Measurements from ENCODE around the gene AP2A1.

AP2A1 gene

DNA sequence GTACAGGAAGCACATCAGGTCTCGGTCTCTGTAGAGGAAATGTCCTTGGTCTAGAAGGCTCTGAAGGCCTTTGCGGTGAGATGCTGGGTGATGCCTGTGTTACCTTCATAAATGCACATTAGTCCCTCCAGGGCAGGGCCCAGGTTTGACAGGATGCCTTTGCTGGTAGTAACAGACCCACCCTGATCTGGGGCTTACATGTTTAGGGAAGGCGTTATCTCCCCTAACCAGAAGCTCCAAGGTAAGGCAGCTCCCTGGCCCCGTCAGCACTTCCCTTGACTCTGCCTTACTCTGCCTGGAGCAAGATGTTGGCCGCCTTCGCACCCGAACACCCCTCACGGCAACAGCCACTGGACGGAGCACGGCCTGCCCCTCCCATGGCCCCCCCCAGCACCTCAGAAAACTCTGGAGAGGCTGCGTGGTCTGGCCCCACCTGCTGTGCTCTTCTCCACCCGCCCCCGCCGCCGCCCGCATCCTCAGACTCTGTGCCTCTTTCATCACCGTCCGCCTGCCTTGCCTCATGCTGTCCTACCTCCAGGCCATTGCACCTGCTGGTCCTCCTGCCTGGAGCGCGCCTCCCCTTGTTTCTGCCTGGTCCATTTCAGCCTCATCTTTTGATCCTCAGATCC, 9.1 kb downstream of the AP2A1 start:
- Histone ChIP-seq H3K4me1 (ENCODE audit: control insufficient read depth in 1 of 2, insufficient read depth in 2 of 2, low read length in 2 of 2) (peaks cover 3 to 9% of the 10 kb centered on the region in 2 donors), H3K9ac (ENCODE audit: low read depth in 1 of 2, low read length in 2 of 2) (no peak overlapping the region), H3K36me3 (ENCODE audit: control insufficient read depth in 1 of 2, insufficient read depth in 2 of 2, low read length in 2 of 2) (peaks cover 3 to 9% of the 10 kb centered on the region in 2 donors), H3K27me3 (ENCODE audit: control insufficient read depth in 1 of 2, insufficient read depth in 2 of 2, low read length in 2 of 2) (no peaks in the 10 kb centered on the region), H3K9me3 (ENCODE audit: control insufficient read depth in 1 of 2, low read length in 2 of 2) (no peaks in the 10 kb centered on the region), H3K4me3 (ENCODE audit: low read depth in 1 of 2, low read length in 2 of 2) (no peak overlapping the region), H3K27ac (ENCODE audit: low read depth, low read length) (no peak overlapping the region)

DNA sequence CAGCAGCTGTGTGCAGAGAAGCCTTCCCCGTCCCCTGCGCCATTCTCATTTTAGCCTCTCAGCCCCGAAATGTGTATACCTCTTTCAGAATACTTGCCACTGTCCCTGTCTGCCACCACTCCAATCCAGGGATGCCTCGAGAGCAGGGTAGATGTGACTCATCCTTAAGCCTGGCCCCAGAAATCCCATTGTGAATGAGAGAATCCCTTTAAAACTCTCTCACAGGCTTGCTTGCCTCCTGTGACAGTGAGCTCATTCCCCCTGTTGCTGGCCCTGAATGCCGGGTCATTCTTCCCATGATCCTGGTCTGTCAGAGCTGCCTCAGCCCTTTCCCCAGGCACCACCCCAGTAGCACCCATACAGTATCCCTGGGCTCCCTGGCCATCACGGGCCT, 9.6 kb downstream of the AP2A1 start:
- Histone ChIP-seq H3K9me3 (ENCODE audit: control insufficient read depth in 1 of 2, low read length in 2 of 2) (no peaks in the 10 kb centered on the region), H3K4me1 (ENCODE audit: control insufficient read depth in 1 of 2, insufficient read depth in 2 of 2, low read length in 2 of 2) (peaks cover 3 to 9% of the 10 kb centered on the region in 2 donors), H3K9ac (ENCODE audit: low read depth in 1 of 2, low read length in 2 of 2) (no peak overlapping the region), H3K36me3 (ENCODE audit: control insufficient read depth in 1 of 2, insufficient read depth in 2 of 2, low read length in 2 of 2) (peaks cover 3 to 9% of the 10 kb centered on the region in 2 donors), H3K27ac (ENCODE audit: low read depth, low read length) (no peak overlapping the region), H3K27me3 (ENCODE audit: control insufficient read depth in 1 of 2, insufficient read depth in 2 of 2, low read length in 2 of 2) (no peaks in the 10 kb centered on the region), H3K4me3 (ENCODE audit: low read depth in 1 of 2, low read length in 2 of 2) (no peak overlapping the region)

DNA sequence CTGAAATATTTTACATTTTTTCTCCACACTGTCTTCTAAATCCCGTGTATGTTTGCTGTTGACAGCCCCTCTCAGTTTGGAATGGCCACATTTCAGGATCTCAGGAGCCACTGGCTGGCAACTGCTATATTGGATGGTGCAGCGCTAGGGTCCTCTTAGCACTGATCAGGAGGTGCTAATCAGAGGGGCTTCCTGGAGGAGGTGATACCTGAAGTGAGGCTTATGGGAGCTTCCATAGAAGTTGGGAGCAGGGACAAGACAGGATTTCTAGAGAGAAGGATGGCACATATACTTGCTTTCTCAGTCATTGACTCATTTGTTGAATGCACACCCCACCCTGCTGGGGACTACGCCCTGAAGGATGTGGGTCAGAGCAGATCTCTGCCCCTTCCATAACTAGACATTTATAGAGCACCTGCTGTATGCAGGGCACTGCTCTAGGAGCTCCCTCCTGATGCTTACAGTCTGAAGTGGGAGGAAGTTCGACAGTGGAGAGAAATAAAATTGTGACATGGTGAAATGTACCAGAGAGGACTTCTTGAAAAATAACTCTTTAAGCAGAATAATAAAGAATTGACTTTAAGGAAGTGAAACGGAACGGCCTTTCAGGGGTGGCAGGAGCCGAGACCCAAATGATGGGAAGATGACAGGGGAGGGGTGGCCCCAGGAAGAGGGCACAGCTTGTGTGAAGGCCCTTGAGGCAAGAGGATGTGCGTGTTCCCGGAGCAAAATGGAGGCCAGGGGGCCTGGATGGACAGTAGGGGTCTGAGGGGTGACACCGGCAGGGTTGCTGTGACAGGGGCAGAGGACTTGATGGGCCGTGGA, 13.1 kb downstream of the AP2A1 start:
- Histone ChIP-seq H3K4me1 (ENCODE audit: control insufficient read depth in 1 of 2, insufficient read depth in 2 of 2, low read length in 2 of 2) (no peaks in the 10 kb centered on the region), H3K27ac (ENCODE audit: low read depth, low read length) (no peak overlapping the region), H3K9me3 (ENCODE audit: control insufficient read depth in 1 of 2, low read length in 2 of 2) (no peaks in the 10 kb centered on the region), H3K4me3 (ENCODE audit: low read depth in 1 of 2, low read length in 2 of 2) (no peak overlapping the region), H3K36me3 (ENCODE audit: control insufficient read depth in 1 of 2, insufficient read depth in 2 of 2, low read length in 2 of 2) (peaks cover 11 to 26% of the 10 kb centered on the region in 2 donors), H3K9ac (ENCODE audit: low read depth in 1 of 2, low read length in 2 of 2) (no peak overlapping the region), H3K27me3 (ENCODE audit: control insufficient read depth in 1 of 2, insufficient read depth in 2 of 2, low read length in 2 of 2) (no peaks in the 10 kb centered on the region)

DNA sequence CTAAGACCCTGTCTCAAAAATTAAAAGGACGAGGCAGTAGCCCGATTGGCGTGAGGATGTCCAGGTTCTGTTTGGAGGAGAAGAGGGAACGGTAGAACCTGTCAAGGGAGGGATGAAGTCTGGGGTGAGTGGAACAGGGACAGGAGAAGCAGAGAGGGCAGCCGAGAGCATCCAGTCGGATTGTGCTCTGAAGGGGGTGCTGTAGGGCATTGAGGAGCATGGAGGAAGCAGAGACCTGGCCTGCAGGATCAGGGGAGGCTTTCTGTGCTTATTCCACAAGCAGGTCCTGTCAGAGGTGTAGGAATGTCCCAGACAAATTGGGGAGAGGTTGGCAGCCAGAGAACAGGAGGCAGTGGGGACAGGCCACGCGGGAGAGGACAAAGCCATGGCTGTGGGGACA, 14.1 kb downstream of the AP2A1 start:
- peaks cover 11 to 27% of the 10 kb centered on the region in 2 donors for H3K36me3 ChIP-seq (ENCODE audit: control insufficient read depth in 1 of 2, insufficient read depth in 2 of 2, low read length in 2 of 2)
- H3K9me3 ChIP-seq (ENCODE audit: control insufficient read depth in 1 of 2, low read length in 2 of 2): no peaks in the 10 kb centered on the region
- no peak overlapping the region for H3K9ac ChIP-seq (ENCODE audit: low read depth in 1 of 2, low read length in 2 of 2)
- H3K4me1 ChIP-seq (ENCODE audit: control insufficient read depth in 1 of 2, insufficient read depth in 2 of 2, low read length in 2 of 2): no peaks in the 10 kb centered on the region
- no peaks in the 10 kb centered on the region for H3K27me3 ChIP-seq (ENCODE audit: control insufficient read depth in 1 of 2, insufficient read depth in 2 of 2, low read length in 2 of 2)
- H3K4me3 ChIP-seq (ENCODE audit: low read depth in 1 of 2, low read length in 2 of 2): no peak overlapping the region
- no peak overlapping the region for H3K27ac ChIP-seq (ENCODE audit: low read depth, low read length)

DNA sequence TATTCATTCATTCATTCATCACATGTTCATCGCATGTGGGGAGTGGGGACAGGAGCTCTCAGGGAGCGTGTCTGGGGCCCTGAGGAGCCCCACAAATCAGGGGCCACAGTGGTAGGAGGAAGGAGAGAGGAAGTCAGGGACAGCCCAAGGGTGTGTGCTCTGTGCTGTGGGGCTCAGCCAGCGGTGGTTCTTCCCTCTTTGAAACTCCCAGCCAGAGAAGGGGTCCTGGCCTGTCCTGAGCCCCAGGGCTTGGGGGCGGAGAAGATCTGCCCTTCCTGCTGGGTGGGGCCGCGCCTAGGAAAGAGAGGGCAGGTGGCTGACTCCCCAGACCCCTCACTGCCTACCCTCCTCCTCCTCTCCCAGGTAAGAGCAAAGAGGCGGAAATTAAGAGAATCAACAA, 14.6 kb downstream of the AP2A1 start:
- H3K27me3 ChIP-seq (ENCODE audit: control insufficient read depth in 1 of 2, insufficient read depth in 2 of 2, low read length in 2 of 2): no peaks in the 10 kb centered on the region
- peaks cover 0 to 2% of the 10 kb centered on the region in 2 donors for H3K4me1 ChIP-seq (ENCODE audit: control insufficient read depth in 1 of 2, insufficient read depth in 2 of 2, low read length in 2 of 2)
- peaks cover 11 to 26% of the 10 kb centered on the region in 2 donors for H3K36me3 ChIP-seq (ENCODE audit: control insufficient read depth in 1 of 2, insufficient read depth in 2 of 2, low read length in 2 of 2)
- H3K27ac ChIP-seq (ENCODE audit: low read depth, low read length): no peak overlapping the region
- no peak overlapping the region for H3K9ac ChIP-seq (ENCODE audit: low read depth in 1 of 2, low read length in 2 of 2)
- H3K9me3 ChIP-seq (ENCODE audit: control insufficient read depth in 1 of 2, low read length in 2 of 2): no peaks in the 10 kb centered on the region
- H3K4me3 ChIP-seq (ENCODE audit: low read depth in 1 of 2, low read length in 2 of 2): no peak overlapping the region

DNA sequence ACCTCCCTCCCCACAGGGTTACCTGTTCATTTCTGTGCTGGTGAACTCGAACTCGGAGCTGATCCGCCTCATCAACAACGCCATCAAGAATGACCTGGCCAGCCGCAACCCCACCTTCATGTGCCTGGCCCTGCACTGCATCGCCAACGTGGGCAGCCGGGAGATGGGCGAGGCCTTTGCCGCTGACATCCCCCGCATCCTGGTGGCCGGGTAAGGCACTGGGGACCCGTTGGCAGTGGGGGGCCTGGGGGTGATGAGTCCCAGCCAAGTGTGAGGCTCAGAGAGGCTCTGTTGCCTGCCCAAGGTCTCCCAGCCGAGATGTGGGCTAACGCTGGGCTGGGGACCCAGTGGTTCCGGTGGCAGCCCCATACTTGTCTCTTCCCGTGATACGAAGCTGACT, 15.7 kb downstream of the AP2A1 start:
- H3K9ac ChIP-seq (ENCODE audit: low read depth in 1 of 2, low read length in 2 of 2): no peak overlapping the region

DNA sequence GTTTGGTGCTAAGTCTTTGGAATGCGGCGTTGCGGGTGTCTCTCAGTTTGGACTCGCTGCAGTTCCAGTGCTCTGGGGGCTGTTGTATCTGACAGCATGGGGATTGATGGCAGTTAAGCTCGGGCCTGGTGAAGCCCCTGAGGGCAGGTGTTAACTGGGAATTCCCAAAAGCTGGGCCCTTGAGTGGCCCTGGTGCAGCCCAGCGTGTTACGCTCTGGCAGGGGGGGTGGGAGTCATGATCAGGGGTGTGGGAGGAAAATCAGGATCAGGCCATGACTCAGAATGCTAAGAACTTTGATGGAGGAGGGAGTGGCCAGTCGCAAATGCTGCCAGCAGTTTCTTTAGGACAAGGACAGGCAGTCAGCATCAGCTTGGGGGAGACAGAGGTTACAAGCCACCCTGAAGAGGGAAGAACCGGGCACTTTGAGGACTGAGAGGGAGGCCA, 19.6 kb downstream of the AP2A1 start:
- Histone ChIP-seq H3K4me3 (ENCODE audit: low read depth in 1 of 2, low read length in 2 of 2) (no peak overlapping the region), H3K27ac (ENCODE audit: low read depth, low read length) (no peak overlapping the region), H3K4me1 (ENCODE audit: control insufficient read depth in 1 of 2, insufficient read depth in 2 of 2, low read length in 2 of 2) (peaks cover 0 to 5% of the 10 kb centered on the region in 2 donors), H3K27me3 (ENCODE audit: control insufficient read depth in 1 of 2, insufficient read depth in 2 of 2, low read length in 2 of 2) (no peaks in the 10 kb centered on the region), H3K36me3 (ENCODE audit: control insufficient read depth in 1 of 2, insufficient read depth in 2 of 2, low read length in 2 of 2) (peaks cover 11 to 56% of the 10 kb centered on the region in 2 donors), H3K9ac (ENCODE audit: low read depth in 1 of 2, low read length in 2 of 2) (no peak overlapping the region), H3K9me3 (ENCODE audit: control insufficient read depth in 1 of 2, low read length in 2 of 2) (no peaks in the 10 kb centered on the region)

More for the DNA sequence above, 15.7 kb downstream of the AP2A1 start:
- no peak overlapping the region for H3K27ac ChIP-seq (ENCODE audit: low read depth, low read length)
- peaks cover 0 to 5% of the 10 kb centered on the region in 2 donors for H3K4me1 ChIP-seq (ENCODE audit: control insufficient read depth in 1 of 2, insufficient read depth in 2 of 2, low read length in 2 of 2)
- H3K4me3 ChIP-seq (ENCODE audit: low read depth in 1 of 2, low read length in 2 of 2): no peak overlapping the region
- H3K36me3 ChIP-seq (ENCODE audit: control insufficient read depth in 1 of 2, insufficient read depth in 2 of 2, low read length in 2 of 2): peaks cover 11 to 26% of the 10 kb centered on the region in 2 donors
- no peaks in the 10 kb centered on the region for H3K9me3 ChIP-seq (ENCODE audit: control insufficient read depth in 1 of 2, low read length in 2 of 2)
- H3K27me3 ChIP-seq (ENCODE audit: control insufficient read depth in 1 of 2, insufficient read depth in 2 of 2, low read length in 2 of 2): no peaks in the 10 kb centered on the region

DNA sequence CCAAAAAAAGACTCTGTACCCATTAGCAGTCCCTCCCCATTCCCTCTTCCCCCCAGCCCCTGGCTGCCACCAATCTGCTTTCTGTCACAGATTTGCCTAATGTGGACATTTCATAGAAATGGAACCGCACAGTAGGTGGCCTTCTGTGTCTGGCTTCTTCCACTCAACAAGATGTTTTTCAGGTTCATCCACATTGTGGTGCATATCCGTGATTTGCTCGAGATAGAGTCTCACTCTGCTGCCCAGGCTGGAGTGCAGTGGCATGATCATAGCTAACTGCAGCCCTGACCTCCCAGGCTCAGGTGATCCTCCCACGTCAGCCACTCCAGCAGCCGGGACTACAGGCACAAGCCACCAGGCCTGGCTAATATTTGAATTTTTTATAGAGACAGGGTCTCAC, 20.9 kb downstream of the AP2A1 start:
- H3K9ac ChIP-seq (ENCODE audit: low read depth in 1 of 2, low read length in 2 of 2): no peak overlapping the region
- no peak overlapping the region for H3K4me3 ChIP-seq (ENCODE audit: low read depth in 1 of 2, low read length in 2 of 2)
- H3K36me3 ChIP-seq (ENCODE audit: control insufficient read depth in 1 of 2, insufficient read depth in 2 of 2, low read length in 2 of 2): peaks cover 8 to 63% of the 10 kb centered on the region in 2 donors
- no peaks in the 10 kb centered on the region for H3K9me3 ChIP-seq (ENCODE audit: control insufficient read depth in 1 of 2, low read length in 2 of 2)
- no peaks in the 10 kb centered on the region for H3K27me3 ChIP-seq (ENCODE audit: control insufficient read depth in 1 of 2, insufficient read depth in 2 of 2, low read length in 2 of 2)
- H3K27ac ChIP-seq (ENCODE audit: low read depth, low read length): no peak overlapping the region
- peaks cover 0 to 5% of the 10 kb centered on the region in 2 donors for H3K4me1 ChIP-seq (ENCODE audit: control insufficient read depth in 1 of 2, insufficient read depth in 2 of 2, low read length in 2 of 2)

DNA sequence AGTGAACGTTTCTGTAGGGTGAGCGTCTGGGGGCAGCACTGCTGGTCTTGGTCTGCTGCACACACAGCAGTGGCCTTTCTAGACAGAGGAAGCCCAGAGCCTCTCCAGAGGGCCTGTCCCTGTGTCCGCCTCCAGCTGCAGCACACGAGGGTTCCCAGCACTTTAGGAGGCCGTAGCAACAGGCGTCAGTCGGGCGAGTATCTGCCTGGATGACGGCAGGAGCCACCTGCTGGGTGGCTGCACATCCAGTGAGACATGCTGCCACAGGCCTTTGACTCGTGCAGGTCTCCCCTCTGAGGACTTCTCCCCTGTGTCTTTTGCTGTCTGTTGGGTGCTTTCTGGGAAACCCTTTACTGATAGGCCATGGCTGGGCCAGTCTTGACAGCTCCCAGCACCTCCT, 22.1 kb downstream of the AP2A1 start:
- H3K27ac ChIP-seq (ENCODE audit: low read depth, low read length): no peak overlapping the region
- H3K36me3 ChIP-seq (ENCODE audit: control insufficient read depth in 1 of 2, insufficient read depth in 2 of 2, low read length in 2 of 2): peaks cover 9 to 62% of the 10 kb centered on the region in 2 donors
- no peak overlapping the region for H3K4me3 ChIP-seq (ENCODE audit: low read depth in 1 of 2, low read length in 2 of 2)
- peaks cover 0 to 5% of the 10 kb centered on the region in 2 donors for H3K4me1 ChIP-seq (ENCODE audit: control insufficient read depth in 1 of 2, insufficient read depth in 2 of 2, low read length in 2 of 2)
- no peak overlapping the region for H3K9ac ChIP-seq (ENCODE audit: low read depth in 1 of 2, low read length in 2 of 2)
- H3K27me3 ChIP-seq (ENCODE audit: control insufficient read depth in 1 of 2, insufficient read depth in 2 of 2, low read length in 2 of 2): no peaks in the 10 kb centered on the region
- H3K9me3 ChIP-seq (ENCODE audit: control insufficient read depth in 1 of 2, low read length in 2 of 2): no peaks in the 10 kb centered on the region

DNA sequence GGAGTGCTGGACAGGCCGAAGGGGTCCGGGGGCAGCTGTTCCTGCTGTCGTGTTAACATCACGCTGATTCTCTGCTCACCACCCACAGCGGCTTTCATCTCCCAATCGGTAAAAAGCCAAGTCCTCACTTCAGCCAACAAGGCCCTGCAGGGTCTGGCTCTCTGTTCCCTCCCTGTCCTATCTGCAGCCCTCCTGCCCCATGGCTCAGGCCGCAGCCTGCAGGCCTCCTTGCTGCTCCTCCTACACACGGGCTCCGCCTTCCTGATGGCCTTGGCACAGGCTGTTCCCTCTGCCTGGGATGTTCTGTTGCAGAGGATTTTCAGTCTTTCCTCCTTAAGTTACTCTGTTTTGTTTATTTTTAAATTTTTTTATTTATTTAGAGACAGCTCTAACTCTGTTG, 24.1 kb downstream of the AP2A1 start:
- Histone ChIP-seq H3K36me3 (ENCODE audit: control insufficient read depth in 1 of 2, insufficient read depth in 2 of 2, low read length in 2 of 2) (peaks cover 14 to 68% of the 10 kb centered on the region in 2 donors), H3K27me3 (ENCODE audit: control insufficient read depth in 1 of 2, insufficient read depth in 2 of 2, low read length in 2 of 2) (no peaks in the 10 kb centered on the region), H3K4me1 (ENCODE audit: control insufficient read depth in 1 of 2, insufficient read depth in 2 of 2, low read length in 2 of 2) (peaks cover 0 to 5% of the 10 kb centered on the region in 2 donors), H3K9ac (ENCODE audit: low read depth in 1 of 2, low read length in 2 of 2) (no peak overlapping the region), H3K27ac (ENCODE audit: low read depth, low read length) (no peak overlapping the region), H3K4me3 (ENCODE audit: low read depth in 1 of 2, low read length in 2 of 2) (no peak overlapping the region), H3K9me3 (ENCODE audit: control insufficient read depth in 1 of 2, low read length in 2 of 2) (no peaks in the 10 kb centered on the region)

All from duodenal mucosa (tissue), 2 donors.